Fibroblast of lung (primary cell): ENCODE data around the gene NKAIN4. TPM values are rescaled to one million over a fixed set of nuclear protein-coding genes. Genes with fewer than 3 reads are reported as not detected.

ENCODE experiments used
- DNase-seq, 2 donors: peaks; one replicate each; pipeline versions ENCODE4 v3.0.0 to v3.0.0-alpha.2; 2010; ENCODE audit warnings: low read depth in 2 of 2
- H2AFZ ChIP-seq: 2 replicates; pipeline ENCODE4 v1.5.1; 2012; ENCODE audit warnings: low read length, control low read depth, inconsistent platforms
- H3K27ac ChIP-seq: 2 replicates; pipeline ENCODE4 v1.5.1; 2011; ENCODE audit warnings: low read length, control low read depth; ENCODE audit not compliant: insufficient read depth
- H3K27me3 ChIP-seq: 2 replicates; pipeline ENCODE4 v1.5.1; 2011; ENCODE audit warnings: mild to moderate bottlenecking, low read length; ENCODE audit not compliant: control insufficient read depth, insufficient read depth
- H3K36me3 ChIP-seq: 2 replicates; pipeline ENCODE4 v1.5.1; 2011; ENCODE audit warnings: low read length; ENCODE audit not compliant: control insufficient read depth, insufficient read depth
- H3K4me1 ChIP-seq: 2 replicates; pipeline ENCODE4 v1.5.1; 2011; ENCODE audit warnings: low read length; ENCODE audit not compliant: control insufficient read depth, insufficient read depth; ENCODE audit errors: extremely low read depth
- H3K4me2 ChIP-seq: 2 replicates; pipeline ENCODE4 v1.5.1; 2011; ENCODE audit warnings: low read length, control low read depth; ENCODE audit not compliant: insufficient read depth; ENCODE audit errors: extremely low read depth
- H3K4me3 ChIP-seq, 4 experiments: fragments of 200-600 bp in 1 of 4; sonication (generic) in 1 of 4; replicated peaks in 1 of 4; 2 replicates each; pipeline ENCODE4 v1.5.1; 2011 to 2016; ENCODE audit warnings: low read length in 4 of 4, low read depth in 3 of 4, mild to moderate bottlenecking in 3 of 4, control low read depth in 2 of 4, inconsistent platforms in 1 of 4, mixed read lengths in 1 of 4; ENCODE audit not compliant: insufficient read depth in 1 of 4; ENCODE audit errors: control extremely low read depth in 1 of 4
- H3K79me2 ChIP-seq: 2 replicates; pipeline ENCODE4 v1.5.1; 2012; ENCODE audit warnings: mild to moderate bottlenecking, low read length, inconsistent platforms; ENCODE audit not compliant: control insufficient read depth, insufficient read depth
- H3K9ac ChIP-seq: 2 replicates; pipeline ENCODE4 v1.5.1; 2011; ENCODE audit warnings: mild to moderate bottlenecking, low read length, control low read depth; ENCODE audit not compliant: insufficient read depth
- H3K9me3 ChIP-seq: 2 replicates; pipeline ENCODE4 v1.5.1; 2012; ENCODE audit warnings: low read depth, low read length; ENCODE audit not compliant: control insufficient read depth, insufficient read depth
- H4K20me1 ChIP-seq: 2 replicates; pipeline ENCODE4 v1.5.1; 2011; ENCODE audit warnings: low read length; ENCODE audit not compliant: control insufficient read depth, insufficient read depth; ENCODE audit errors: extremely low read depth
- EZH2 ChIP-seq: IDR thresholded peaks from 2 replicates; pipeline ENCODE4 v1.5.1; 2012; ENCODE audit warnings: low read length, control low read depth, mild to moderate bottlenecking; ENCODE audit errors: missing control alignments
- polyA plus RNA-seq, 2 donors: library from polyadenylated mRNA; depleted of rRNA in 1 of 2; stranded (reverse) in 1 of 2; unstranded in 1 of 2; fragments of >200 nt; gene quantifications; 2 replicates each; pipeline ENCODE4 v1.2.1, GENCODE V29; 2011 to 2012; ENCODE audit warnings: missing spikeins in 1 of 2
- total RNA-seq: library from RNA; depleted of rRNA; stranded (reverse); fragments of >200 nt; gene quantifications from 2 replicates; pipeline ENCODE4 v1.2.1, GENCODE V29; 2014
- TF ChIP-seq, protein P1 (sequence below), 2 donors: IDR thresholded peaks in 1 of 2; conservative IDR thresholded peaks in 1 of 2; 1 replicate in 1 of 2; 2 replicates in 1 of 2; pipeline ENCODE4 v1.5.1; 2011 to 2012; ENCODE audit warnings: low read length in 2 of 2, control low read depth in 1 of 2, inconsistent platforms in 1 of 2, low read depth in 1 of 2, mild to moderate bottlenecking in 1 of 2

Gene NKAIN4
- total and polyA plus RNA-seq, 2 donors (not counting 1 experiment from before 2014, with no cell fraction given): not detected

DNA sequence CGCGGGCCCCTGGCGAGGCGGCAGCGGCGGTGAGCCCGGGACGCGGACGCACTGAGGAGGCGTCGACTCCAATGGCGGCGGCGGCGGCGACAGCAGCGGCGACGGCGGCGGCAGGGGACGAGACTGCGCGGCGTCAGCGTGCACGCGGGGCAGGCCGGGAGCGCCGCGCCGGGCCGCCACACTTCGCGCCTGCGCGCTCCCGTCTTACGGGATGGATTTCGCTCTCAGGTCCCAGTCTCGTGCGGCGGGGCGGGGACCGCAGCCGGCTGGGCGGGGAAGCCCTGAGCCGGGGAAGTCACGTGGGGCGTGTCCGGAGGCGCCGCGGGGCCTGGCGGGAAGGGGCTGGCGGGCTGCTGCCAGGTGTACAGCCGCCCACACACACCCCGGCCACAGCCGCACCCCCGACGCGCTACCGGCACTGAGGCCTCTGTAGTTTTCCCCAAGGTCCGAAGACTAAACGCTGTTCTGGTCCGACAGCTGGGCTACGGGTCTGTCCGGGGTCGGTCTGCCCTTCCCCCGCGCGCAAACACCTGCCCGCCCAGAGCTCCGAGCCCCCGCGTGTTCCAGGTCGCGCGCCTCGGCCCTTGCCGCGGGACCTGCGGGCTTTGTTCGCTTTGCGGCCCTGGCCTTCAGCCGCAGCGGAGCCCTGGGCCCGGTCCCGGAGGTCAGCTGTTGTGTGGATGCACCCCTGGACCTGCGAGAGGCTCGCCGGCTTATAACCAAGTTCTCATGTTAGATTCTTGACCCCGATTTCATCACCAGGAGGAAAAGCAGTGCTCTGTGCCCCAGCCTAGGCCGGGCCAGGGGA is 38.0 kb downstream of the NKAIN4 start, which contains the start of gene YTHDF1:
Gene YTHDF1, minus strand, starts transcription at position 91 of the 808 bp plus-strand sequence. CDS start 239 bp downstream, outside the sequence.
- peaks cover 8% of the 10 kb centered on the region for H3K36me3 ChIP-seq

DNA sequence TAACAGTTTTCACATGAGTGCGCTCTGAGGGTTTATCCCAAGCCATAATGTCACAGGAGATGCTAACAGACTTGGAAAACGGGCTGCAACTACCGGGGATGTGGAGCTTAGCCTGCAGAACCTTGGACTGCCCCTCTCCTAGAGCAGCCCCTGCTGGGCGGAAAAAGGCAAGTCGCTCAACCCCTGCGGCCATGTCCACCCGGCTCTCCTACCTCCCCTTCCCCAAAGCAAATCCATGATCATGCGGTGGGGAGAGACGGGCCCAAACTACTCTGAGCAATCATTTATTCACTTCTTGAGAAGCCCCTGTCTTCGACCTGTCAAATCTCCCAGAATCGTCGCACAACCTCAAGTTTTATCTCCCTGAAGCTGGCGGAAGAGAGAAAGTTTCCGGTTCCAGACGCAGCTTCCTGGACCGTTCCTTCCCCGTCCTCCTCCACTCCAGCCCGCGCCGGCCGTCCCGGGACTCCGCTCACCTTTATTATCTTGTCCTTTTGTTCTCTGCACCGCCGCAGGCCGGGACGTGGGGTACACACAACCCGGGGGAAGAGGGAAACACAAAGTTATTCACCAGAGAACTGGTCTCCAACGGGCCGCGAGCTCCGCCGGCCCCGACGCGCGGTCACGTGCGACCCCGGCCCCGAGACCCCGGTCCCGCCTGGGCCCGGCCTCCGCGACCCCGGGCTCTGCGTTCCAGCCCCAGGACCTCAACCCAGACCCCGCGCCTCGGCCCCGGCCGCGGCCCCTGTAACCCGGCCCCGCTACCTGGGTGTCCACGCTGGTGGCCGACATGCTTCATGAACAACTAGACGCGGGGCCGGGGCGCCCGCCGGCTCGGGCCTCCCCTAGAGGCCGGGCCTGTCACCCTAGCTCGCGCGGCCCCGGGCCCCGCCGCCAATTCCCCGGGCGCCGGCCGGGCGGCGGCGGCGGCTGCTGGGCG is 38.9 kb downstream of the NKAIN4 start:
- H4K20me1 ChIP-seq: no peaks in the 10 kb centered on the region
- H3K4me1 ChIP-seq: peaks cover 5% of the 10 kb centered on the region

More for the DNA sequence above, 38.0 kb downstream of the NKAIN4 start, which contains the start of gene YTHDF1:
- TF ChIP-seq, protein P1, sequence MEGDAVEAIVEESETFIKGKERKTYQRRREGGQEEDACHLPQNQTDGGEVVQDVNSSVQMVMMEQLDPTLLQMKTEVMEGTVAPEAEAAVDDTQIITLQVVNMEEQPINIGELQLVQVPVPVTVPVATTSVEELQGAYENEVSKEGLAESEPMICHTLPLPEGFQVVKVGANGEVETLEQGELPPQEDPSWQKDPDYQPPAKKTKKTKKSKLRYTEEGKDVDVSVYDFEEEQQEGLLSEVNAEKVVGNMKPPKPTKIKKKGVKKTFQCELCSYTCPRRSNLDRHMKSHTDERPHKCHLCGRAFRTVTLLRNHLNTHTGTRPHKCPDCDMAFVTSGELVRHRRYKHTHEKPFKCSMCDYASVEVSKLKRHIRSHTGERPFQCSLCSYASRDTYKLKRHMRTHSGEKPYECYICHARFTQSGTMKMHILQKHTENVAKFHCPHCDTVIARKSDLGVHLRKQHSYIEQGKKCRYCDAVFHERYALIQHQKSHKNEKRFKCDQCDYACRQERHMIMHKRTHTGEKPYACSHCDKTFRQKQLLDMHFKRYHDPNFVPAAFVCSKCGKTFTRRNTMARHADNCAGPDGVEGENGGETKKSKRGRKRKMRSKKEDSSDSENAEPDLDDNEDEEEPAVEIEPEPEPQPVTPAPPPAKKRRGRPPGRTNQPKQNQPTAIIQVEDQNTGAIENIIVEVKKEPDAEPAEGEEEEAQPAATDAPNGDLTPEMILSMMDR (conservative IDR thresholded peaks at IDR 0.05 in 1 of 2, IDR thresholded peaks at IDR 0.05 in 1 of 2; ENCODE audit: low read depth in 1 of 2, low read length in 2 of 2): no peak
- TF ChIP-seq EZH2: no peak
- H3K4me3 ChIP-seq: peak within 1 kb of the TSS; percentile 76 to 88 (median 86)
- peaks cover 7% of the 10 kb centered on the region for H3K27me3 ChIP-seq
- DNase-seq: peak; percentile 90 to 92
- no peaks in the 10 kb centered on the region for H4K20me1 ChIP-seq
- H3K79me2 ChIP-seq: peaks cover 42% of the 10 kb centered on the region
- H3K9me3 ChIP-seq: no peaks in the 10 kb centered on the region
- peak within 1 kb of the TSS; percentile 84 for H3K4me2 ChIP-seq
- H3K9ac ChIP-seq: peak within 1 kb of the TSS; percentile 80
- H3K4me1 ChIP-seq: peaks cover 5% of the 10 kb centered on the region
- peak within 1 kb of the TSS; percentile 76 for H3K27ac ChIP-seq
- peak within 1 kb of the TSS; percentile 64 for H2AFZ ChIP-seq

More for the DNA sequence above, 38.9 kb downstream of the NKAIN4 start:
- Histone ChIP-seq H3K9ac (peak overlapping the region; percentile 80), H3K36me3 (peaks cover 8% of the 10 kb centered on the region), H3K27me3 (no peaks in the 10 kb centered on the region), H3K9me3 (no peaks in the 10 kb centered on the region), H2AFZ (no peak overlapping the region), H3K4me3 (peak overlapping the region; percentile 76 to 88 (median 86)), H3K27ac (peak overlapping the region; percentile 76), H3K4me2 (peak overlapping the region; percentile 82), H3K79me2 (peaks cover 48% of the 10 kb centered on the region)
- peak; percentile 56 to 64 for DNase-seq
- no peak for TF ChIP-seq EZH2
- TF ChIP-seq, protein P1 (conservative IDR thresholded peaks at IDR 0.05 in 1 of 2, IDR thresholded peaks at IDR 0.05 in 1 of 2; ENCODE audit: low read depth in 1 of 2, low read length in 2 of 2): peak; percentile 60 to 72
